Measurements from ENCODE around the gene IQSEC2. TPM values are rescaled to one million over a fixed set of nuclear protein-coding genes. Genes with fewer than 3 reads are reported as not detected.

IQSEC2 gene
- total RNA-seq, 1 donor from 2014 or later: 38.9 TPM

GRCh38 chrX:53257670-53258423, 23.5 kb downstream of the IQSEC2 start:
- Mint-ChIP-seq H3K27me3 (ENCODE audit: unreplicated experiment) (peaks cover 11% of the 10 kb centered on the region), H3K4me1 (ENCODE audit: unreplicated experiment) (peaks cover 28% of the 10 kb centered on the region), H3K4me3 (ENCODE audit: unreplicated experiment) (peak overlapping the region; percentile 70), H3K9me3 (ENCODE audit: unreplicated experiment) (no peaks in the 10 kb centered on the region), H3K27ac (ENCODE audit: unreplicated experiment) (no peak overlapping the region), H3K36me3 (ENCODE audit: low read depth, unreplicated experiment) (peaks cover 11% of the 10 kb centered on the region)
- no peak for DNase-seq (ENCODE audit: low spot score)
- no peak for TF ChIP-seq CTCF (IDR thresholded peaks at IDR 0.05; ENCODE audit: unreplicated experiment)

- no peak for DNase-seq (ENCODE audit: low spot score)
- Mint-ChIP-seq H3K9me3 (ENCODE audit: unreplicated experiment) (no peaks in the 10 kb centered on the region), H3K36me3 (ENCODE audit: low read depth, unreplicated experiment) (peaks cover 11% of the 10 kb centered on the region), H3K4me3 (ENCODE audit: unreplicated experiment) (no peak overlapping the region), H3K27ac (ENCODE audit: unreplicated experiment) (no peak overlapping the region), H3K27me3 (ENCODE audit: unreplicated experiment) (peaks cover 11% of the 10 kb centered on the region), H3K4me1 (ENCODE audit: unreplicated experiment) (peaks cover 23% of the 10 kb centered on the region)
- no peak for TF ChIP-seq CTCF (IDR thresholded peaks at IDR 0.05; ENCODE audit: unreplicated experiment)
These were observed 24.2 kb downstream of the IQSEC2 start for GRCh38 chrX:53257166-53257565.

- no peak for TF ChIP-seq CTCF (IDR thresholded peaks at IDR 0.05; ENCODE audit: unreplicated experiment)
- no peak for DNase-seq (ENCODE audit: low spot score)
- Mint-ChIP-seq H3K27ac (ENCODE audit: unreplicated experiment) (no peak overlapping the region), H3K9me3 (ENCODE audit: unreplicated experiment) (no peaks in the 10 kb centered on the region), H3K4me1 (ENCODE audit: unreplicated experiment) (peaks cover 18% of the 10 kb centered on the region), H3K27me3 (ENCODE audit: unreplicated experiment) (peaks cover 11% of the 10 kb centered on the region), H3K4me3 (ENCODE audit: unreplicated experiment) (no peak overlapping the region), H3K36me3 (ENCODE audit: low read depth, unreplicated experiment) (peaks cover 11% of the 10 kb centered on the region)
These were observed 24.8 kb downstream of the IQSEC2 start for GRCh38 chrX:53256446-53257041.

- Mint-ChIP-seq H3K4me1 (ENCODE audit: unreplicated experiment) (peaks cover 14% of the 10 kb centered on the region), H3K36me3 (ENCODE audit: low read depth, unreplicated experiment) (peaks cover 11% of the 10 kb centered on the region), H3K9me3 (ENCODE audit: unreplicated experiment) (no peaks in the 10 kb centered on the region), H3K4me3 (ENCODE audit: unreplicated experiment) (no peak overlapping the region), H3K27ac (ENCODE audit: unreplicated experiment) (no peak overlapping the region), H3K27me3 (ENCODE audit: unreplicated experiment) (peaks cover 11% of the 10 kb centered on the region)
- TF ChIP-seq CTCF (IDR thresholded peaks at IDR 0.05; ENCODE audit: unreplicated experiment): no peak
- no peak for DNase-seq (ENCODE audit: low spot score)
These were observed 25.6 kb downstream of the IQSEC2 start for GRCh38 chrX:53255738-53256191.
